BJ (cell line): ENCODE results near the gene RBMS3. TPM values are rescaled to one million over a fixed set of nuclear protein-coding genes. Genes with fewer than 3 reads are reported as not detected.

Experiments used
- CTCF ChIA-PET: fragments of 350-600 bp; formaldehyde crosslinking; extraction: SDS; loops from one replicate; lab custom pipeline; 2021; ENCODE audit warnings: antibody characterized with exemption, inconsistent platforms; lab: Yijun Ruan, JAX
- POLR2A ChIA-PET: fragments of 300-600 bp; sonication (Branson Sonifier 250); formaldehyde crosslinking; extraction: SDS; loops from one replicate; lab custom pipeline; 2021; ENCODE audit warnings: antibody characterized with exemption; lab: Charles Lee
- DNase-seq: peaks from one replicate; pipeline ENCODE4 v3.0.0-alpha.2; 2011; ENCODE audit warnings: low read depth
- H3K27me3 ChIP-seq: 2 replicates; pipeline ENCODE4 v1.6.0; 2011; ENCODE audit warnings: low read length; ENCODE audit not compliant: control insufficient read depth, insufficient read depth
- H3K36me3 ChIP-seq: 2 replicates; pipeline ENCODE4 v1.5.1; 2011; ENCODE audit warnings: low read length; ENCODE audit not compliant: control insufficient read depth, insufficient read depth
- H3K4me3 ChIP-seq: 2 replicates; pipeline ENCODE4 v1.5.1; 2011; ENCODE audit warnings: low read depth, mild to moderate bottlenecking, control low read depth, low read length
- polyA plus RNA-seq: library from polyadenylated mRNA; depleted of rRNA; stranded (reverse); fragments of >200 nt; gene quantifications from 2 replicates; pipeline ENCODE4 v1.2.3, GENCODE V29; 2011
- TF ChIP-seq, protein P1 (sequence below): IDR thresholded peaks from 2 replicates; pipeline ENCODE4 v1.5.1; 2011; ENCODE audit warnings: low read depth, mild to moderate bottlenecking, control low read depth, inconsistent platforms, low read length, moderate library complexity; ENCODE audit not compliant: insufficient read depth

Gene RBMS3
- polyA plus RNA-seq, 1 experiment = 14.5 TPM

DNA sequence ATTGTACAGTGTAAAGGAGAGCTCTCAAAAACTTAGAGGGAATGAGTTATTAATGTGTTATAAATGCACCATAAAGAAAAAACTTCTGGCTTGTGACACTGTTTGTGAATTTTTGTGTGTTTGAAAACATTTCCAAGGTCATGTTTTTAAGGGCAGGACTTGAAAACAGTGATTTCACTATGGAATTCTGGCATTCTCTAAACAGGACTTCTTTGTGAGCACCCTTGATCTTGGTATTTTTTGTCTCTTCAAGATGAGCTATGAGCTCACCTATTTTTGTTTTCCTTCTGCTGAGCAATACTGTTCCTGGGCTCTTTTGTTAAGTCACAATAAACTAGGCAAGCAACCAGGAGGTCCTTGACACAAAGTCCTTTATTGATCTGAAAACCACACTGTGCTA, 284.4 kb downstream of the RBMS3 start:
- Histone ChIP-seq H3K27me3 (no peaks in the 10 kb centered on the region), H3K4me3 (no peak overlapping the region), H3K36me3 (no peaks in the 10 kb centered on the region)
- CTCF ChIA-PET = no interaction called here
- POLR2A ChIA-PET = no interaction called here
- TF ChIP-seq, protein P1, sequence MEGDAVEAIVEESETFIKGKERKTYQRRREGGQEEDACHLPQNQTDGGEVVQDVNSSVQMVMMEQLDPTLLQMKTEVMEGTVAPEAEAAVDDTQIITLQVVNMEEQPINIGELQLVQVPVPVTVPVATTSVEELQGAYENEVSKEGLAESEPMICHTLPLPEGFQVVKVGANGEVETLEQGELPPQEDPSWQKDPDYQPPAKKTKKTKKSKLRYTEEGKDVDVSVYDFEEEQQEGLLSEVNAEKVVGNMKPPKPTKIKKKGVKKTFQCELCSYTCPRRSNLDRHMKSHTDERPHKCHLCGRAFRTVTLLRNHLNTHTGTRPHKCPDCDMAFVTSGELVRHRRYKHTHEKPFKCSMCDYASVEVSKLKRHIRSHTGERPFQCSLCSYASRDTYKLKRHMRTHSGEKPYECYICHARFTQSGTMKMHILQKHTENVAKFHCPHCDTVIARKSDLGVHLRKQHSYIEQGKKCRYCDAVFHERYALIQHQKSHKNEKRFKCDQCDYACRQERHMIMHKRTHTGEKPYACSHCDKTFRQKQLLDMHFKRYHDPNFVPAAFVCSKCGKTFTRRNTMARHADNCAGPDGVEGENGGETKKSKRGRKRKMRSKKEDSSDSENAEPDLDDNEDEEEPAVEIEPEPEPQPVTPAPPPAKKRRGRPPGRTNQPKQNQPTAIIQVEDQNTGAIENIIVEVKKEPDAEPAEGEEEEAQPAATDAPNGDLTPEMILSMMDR = no peak
- DNase-seq = no peak

DNA sequence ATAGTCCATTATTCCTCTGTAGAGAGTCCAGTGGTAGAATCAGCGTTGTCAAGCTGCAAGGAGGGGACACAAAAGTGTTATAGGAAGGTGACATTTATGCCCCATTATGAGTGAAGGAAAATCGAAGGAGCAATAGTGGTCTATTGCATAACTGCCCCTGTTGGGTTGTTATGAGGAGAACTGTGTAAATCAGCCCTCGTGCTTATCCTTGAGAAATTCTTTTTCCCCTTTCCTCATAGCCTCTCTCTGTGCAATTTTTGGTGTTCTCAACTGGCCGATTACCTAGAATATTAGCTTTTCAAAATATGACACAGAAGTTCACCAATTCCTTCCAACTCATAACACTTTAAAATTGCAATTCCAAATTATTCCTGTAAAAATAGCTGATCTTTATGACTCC, 286.6 kb downstream of the RBMS3 start:
- DNase-seq = no peak
- H3K27me3 ChIP-seq = no peaks in the 10 kb centered on the region
- H3K4me3 ChIP-seq = no peak overlapping the region
- CTCF ChIA-PET = interaction anchor here (0.7 kb wide), 1 partner anchor 40 kb away, joined by 3 read pairs; no protein-coding TSS in a partner anchor
- H3K36me3 ChIP-seq = no peaks in the 10 kb centered on the region
- POLR2A ChIA-PET = no interaction called here
- TF ChIP-seq, protein P1 = no peak

DNA sequence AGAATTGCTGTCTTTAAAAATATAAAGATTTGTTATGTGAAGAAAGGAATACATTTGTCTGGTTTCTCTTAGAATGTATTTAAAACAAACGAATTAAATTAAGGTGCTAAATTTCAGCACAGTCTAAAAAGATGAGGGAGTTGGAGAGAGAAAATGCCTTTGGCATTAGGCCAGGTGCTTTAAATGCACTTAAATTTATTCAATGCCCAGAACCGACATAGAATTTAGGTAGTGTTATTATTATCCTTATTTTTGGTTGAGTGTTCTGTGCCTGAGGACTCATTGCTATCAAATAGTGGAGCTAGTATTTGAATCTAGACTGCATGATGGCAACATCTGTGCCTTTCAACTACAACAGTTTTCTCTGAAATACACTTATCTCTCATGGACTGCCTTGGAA, 287.5 kb downstream of the RBMS3 start:
- Histone ChIP-seq H3K36me3 (no peaks in the 10 kb centered on the region), H3K4me3 (no peak overlapping the region), H3K27me3 (no peaks in the 10 kb centered on the region)
- ChIA-PET CTCF (no interaction called here), POLR2A (no interaction called here)
- TF ChIP-seq, protein P1 = no peak
- no peak for DNase-seq

DNA sequence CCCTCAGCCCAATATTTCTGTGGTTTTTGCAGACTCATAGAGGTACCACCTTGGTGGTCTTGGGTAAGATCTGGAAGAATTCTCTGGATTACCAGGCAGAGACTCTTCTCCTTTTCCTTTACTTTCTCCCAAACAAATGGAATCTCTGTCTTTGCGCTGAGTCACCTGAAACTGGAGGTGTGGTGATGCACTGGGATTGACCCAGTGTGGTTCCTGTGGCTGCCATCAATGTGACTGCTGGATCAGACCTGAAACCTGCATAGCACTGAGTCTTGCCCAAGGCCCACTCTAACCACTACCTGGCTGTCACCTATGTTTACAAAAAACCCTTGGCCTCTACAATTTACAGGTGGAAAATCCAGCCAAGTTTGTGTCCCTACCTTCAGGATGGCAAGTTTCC, 295.3 kb downstream of the RBMS3 start:
- CTCF ChIA-PET = no interaction called here
- TF ChIP-seq, protein P1 = no peak
- Histone ChIP-seq H3K4me3 (no peak overlapping the region), H3K27me3 (no peaks in the 10 kb centered on the region), H3K36me3 (no peaks in the 10 kb centered on the region)
- POLR2A ChIA-PET = no interaction called here
- no peak for DNase-seq

DNA sequence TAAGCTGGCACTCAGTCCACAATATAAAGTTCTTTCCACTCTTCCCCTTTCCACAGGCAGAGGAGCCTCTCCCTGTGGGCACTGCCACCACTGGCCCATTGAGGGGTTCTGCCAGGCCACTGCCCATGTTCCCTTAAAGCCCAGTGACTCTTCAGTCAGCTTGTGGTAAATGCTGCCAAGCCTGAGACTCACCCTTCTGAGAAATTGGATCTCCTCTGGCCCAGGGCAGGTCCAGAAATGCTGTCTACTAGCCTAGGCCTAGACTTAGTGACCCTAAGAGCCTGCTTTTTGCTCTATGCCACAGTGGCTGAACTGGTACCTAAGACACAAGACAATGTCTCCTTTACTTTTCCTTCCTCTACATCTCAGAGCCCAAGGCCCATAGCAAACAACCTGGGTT, 295.8 kb downstream of the RBMS3 start:
- TF ChIP-seq, protein P1 = no peak
- no peak for DNase-seq
- POLR2A ChIA-PET = no interaction called here

More for the DNA sequence above, 295.8 kb downstream of the RBMS3 start:
- H3K4me3 ChIP-seq = no peak overlapping the region
- CTCF ChIA-PET = no interaction called here
- H3K27me3 ChIP-seq = no peaks in the 10 kb centered on the region
- no peaks in the 10 kb centered on the region for H3K36me3 ChIP-seq
